Femur (tissue), 1 donor: Measurements from ENCODE around the gene NUP50.
"Not testable (repeated sequence)": the region's sequence is repeated elsewhere in the genome, so short reads cannot be mapped to it uniquely, and the experiment has no call there.

Source experiments
- DNase-seq: peaks from one replicate; pipeline ENCODE4 v3.0.0-alpha.2; 2017

NUP50 gene

DNA sequence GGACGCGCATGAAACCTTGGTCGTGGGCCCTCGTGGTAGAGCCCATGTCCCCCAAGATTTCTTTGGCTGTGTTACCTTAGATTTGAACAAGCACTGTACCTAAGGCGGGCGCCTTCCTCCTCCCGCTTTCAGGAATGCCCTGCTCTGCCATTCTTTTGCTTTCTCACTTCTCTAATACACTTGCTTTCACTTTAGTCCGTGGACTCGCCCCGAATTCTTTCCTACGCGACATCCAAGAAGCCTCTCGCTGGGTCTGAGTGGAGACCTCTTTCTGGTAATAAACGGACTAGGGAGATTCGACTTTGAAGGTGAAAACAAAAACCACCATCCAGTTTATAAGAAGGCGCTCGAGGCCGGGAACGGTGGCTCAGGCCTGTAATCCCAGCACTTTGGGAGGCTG lies 1.2 kb upstream of the NUP50 start:
- DNase-seq: no peak

DNA sequence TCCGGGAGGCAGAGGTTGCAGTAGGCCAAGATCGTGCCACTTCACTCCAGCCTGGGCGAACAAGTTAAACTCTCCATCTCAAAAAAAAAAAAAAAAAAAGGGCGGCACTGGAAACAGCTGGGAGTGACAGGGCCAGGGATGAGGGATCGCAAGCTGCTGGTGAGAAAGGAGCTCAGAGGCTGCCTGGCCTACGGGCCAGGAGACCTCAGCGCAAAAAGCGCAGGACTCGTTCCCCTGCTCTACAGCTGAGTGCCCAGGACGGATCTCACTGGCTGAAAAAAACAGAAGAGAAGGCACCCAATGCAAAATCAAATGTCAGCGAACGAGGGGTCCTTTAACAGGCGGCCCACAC lies 650 bp upstream of the NUP50 start:
- DNase-seq: no peak

DNA sequence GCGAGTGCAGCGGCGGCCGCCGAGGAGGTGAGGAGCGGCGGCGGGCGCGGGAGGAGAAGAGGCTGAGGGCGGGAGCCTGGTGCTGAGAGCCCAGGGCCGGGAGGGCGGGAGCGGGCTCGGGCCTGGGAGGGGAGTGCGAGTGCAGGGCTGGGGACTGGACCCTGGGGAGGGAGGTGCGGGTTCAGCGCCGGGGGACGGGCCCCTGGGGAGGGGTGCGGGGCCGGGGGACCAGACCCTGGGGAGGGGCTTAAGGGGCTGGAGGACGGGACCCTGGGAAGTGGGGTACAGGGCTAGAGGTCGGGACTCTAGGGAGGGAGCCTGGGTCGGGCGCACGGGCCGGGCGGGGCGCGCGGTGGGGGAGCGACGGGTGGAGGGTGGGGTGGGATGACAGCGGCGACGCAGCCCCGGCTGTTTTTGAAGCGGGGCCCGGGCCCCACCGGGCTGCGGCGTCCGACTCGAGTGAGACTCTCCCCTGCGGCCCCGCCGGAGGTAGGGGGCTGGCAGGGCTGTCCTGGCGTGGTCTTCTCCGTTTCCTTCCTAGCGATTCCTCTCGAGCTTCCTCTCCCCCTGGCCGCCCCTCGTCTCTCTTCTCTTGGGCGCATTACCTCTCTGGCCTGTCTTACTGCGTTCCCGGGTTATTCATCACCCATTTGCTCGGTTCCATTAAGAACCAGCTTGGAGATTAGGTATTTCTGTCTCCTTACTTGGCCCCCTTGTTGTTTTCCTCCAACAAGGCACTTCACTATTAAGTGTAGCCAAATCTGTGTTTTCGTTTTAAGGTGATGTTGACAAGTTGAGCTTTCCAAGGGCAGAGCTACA lies 754 bp downstream of the NUP50 start:
- DNase-seq: peak; percentile 40

DNA sequence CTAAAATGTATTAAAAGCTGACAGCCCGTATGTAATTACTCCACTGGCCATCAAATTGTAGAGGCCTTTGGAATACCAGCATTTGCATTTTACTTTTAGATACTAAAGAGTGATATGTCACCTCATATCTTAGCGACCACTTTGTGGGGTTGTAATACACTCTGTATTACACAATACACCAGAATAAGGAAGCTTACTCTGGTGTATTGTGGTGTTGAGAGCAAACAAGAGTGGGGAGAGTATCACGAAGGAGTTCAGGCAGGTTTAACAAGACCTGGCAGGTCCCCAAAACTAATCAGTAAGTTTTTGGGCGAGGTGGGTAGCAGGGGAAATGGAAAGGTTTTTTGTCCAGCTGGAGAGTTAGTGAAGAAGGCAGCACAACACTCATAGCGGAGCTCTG lies 3.2 kb downstream of the NUP50 start:
- DNase-seq: no peak

DNA sequence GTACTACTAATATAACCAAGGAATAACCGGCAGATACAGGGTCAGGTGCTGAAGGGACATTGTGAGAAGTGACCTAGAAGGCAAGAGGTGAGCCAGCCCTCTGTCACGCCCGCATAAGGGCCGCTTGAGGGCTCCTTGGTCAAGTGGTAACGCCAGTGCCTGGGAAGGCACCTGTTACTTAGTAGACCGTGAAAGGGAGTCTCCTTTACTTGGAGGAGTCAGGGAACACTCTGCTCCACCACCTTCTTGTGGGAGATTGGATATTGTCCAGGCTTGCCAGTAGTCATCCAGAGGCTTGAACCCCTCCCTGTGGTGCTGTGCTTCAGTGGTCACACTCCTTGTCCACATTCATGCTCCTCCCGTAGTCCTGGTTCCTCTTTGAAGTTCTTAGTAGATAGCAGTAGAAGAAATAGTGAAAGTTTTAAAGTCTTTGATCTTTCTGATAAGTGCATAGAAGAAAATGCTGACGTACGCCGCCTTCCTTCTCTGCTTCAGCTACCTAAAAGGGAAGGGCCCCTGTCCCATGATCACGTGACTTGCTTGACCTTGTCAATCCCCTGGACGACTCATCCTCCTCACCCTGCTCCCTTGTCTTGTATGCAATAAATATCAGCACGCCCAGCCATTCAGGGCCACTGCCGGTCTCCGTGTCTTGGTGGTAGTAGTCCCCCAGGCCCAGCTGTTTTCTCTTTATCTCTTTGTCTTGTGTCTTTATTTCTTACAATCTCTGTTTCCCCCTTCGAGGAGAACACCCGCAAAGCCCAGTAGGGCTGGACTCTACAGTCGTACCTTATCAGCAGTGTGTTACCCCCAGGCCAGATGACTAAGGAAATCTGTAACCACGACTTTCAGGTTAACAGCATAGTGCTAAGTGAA lies 6.1 kb downstream of the NUP50 start:
- no peak for DNase-seq

DNA sequence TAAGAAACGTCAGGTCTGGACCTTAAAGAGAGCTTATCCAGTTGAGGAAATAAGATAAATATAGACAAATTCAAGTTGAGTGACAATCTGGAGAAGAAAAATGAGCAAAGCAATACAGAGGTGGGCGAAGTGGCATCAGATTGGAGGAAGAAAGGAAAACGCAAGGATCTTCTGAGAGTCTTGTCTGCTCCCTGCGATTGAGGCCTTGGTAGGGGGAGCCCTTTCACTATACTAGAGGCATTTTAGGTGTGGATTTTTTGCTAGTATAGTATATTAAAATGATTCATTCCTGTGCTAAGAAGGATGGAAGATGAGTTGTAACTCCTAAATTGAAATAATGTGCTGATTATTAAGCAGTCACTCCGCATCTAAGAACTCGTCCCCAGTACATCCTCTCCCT lies 8.1 kb downstream of the NUP50 start:
- no peak for DNase-seq

DNA sequence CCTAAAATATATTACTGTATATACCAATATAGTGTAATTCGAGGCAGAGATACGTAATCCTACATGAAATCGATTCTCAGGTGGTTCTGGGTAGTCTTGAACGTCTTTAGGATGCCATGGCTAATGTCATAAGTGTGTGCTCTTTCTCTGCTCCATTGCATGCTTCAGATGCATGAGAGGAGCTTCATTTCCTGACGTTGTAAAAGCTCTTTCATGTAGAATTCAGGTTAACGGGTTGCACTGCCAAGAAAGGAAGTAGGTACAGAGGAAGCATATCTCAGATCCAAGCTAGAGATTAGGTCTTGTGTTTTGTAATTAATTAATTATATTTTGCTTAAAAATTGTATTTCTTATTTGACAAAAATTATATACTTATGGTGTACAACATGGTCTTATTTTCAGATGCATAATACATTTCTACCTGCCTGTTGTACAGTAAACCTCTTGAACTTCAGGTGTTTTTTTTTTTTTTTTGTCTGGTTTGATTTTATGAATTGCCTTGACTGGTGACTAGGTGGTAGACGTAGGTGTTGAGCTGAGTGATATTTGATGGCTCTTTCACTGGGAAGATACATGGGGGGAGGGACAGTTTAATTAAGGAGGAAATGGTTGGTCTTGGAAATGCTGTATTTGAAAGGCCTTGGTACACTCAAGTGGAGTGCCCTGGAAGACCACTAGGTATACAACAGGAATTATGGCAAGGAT lies 9.3 kb downstream of the NUP50 start:
- DNase-seq: no peak

DNA sequence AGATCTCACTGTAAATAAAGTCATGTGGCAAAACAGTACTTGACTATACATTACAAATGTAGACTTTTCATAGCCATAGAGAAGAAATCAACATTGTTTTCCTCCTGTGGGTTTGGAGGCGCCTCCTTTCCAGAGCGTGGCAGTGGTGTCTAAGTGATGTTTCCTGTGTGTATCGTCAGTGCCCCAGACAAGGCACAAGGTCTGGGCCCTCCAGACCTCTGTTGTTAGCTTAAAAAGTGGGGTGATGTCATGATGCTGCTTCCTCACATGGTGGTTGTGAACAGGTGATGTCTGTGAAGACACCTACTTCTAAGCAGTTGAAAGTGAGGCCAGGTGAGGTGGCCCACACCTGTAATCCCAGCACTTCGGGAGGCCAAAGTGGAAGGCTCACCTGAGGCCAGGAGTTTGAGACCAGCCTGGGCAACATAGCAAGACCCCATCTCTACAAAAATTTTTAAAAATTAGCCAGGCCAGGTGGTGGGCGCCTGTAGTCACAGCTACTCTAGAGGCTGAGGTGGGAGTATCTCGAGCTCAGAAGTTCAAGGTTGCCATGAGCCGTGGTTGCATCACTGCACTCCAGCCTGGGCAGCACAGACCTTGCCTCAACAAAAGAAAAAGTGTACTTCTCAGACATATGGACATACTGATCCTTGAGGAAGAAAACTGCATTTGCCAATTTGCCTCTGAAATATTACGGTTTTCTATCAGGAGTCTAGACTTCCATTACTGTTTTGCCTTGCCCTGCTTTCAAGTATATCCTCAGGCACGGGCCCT lies 15.7 kb downstream of the NUP50 start:
- DNase-seq: no peak

DNA sequence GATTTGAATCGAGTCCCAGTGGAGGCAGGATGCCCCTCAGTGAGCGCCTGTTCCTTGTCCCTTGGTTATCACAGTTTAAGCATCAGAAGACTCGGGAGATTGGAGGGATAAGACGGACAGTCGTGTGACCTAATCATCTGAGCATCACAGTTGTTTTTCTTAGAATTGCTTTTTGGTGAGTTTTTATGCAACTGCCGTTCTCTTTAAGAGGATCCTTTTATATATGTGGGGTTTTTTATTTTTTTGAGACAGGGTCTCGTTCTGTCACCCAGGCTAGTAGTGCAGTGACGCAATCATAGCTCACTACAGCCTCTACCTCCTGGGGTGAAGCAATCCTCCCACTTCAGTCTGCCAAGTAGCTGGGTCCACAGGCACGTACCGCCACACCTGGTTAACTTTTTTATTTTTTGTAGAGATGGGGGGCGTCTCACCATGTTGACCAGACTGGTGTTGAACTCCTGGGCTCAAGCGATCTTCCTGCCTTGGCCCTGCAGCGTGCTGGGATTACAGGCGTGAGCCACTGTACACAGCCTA lies 16.5 kb downstream of the NUP50 start:
- DNase-seq: no peak

DNA sequence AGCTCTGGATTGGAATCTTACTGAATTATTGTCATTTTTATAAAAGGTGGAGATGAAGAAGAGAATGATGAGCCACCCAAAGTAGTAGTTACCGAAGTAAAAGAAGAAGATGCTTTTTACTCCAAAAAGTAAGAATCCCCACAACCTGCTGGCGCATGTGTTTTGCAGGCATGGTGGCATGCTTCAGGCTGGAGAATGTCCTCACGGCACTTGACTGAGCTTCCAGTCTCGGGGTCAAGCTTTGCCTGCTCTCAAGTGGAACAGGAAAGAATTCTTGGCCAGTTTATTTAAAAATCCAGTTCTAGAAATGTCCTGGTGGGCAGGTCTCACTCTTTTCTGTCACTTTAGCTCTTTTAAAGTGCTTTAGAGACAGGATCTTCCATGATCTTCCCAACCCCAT lies 17.5 kb downstream of the NUP50 start:
- DNase-seq: no peak

DNA sequence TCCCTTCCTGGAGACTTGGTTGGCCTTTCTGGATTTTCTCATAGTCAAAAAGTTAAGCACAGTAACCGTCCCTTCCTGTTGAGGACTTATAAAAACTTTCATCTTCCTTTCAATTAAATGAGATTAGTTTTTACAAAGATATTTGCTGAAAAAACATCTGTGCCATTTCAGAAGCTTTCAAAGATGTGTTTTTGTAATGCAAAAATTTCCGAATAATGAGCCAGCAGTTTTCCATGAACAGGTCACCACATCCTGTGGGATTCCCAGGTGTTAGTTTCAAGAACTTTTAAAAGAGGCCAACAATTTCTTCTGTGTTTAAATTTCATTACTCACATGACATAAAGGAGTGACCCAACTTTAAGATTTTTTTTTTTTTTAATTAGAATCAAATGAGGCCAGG lies 18.0 kb downstream of the NUP50 start:
- no peak for DNase-seq

DNA sequence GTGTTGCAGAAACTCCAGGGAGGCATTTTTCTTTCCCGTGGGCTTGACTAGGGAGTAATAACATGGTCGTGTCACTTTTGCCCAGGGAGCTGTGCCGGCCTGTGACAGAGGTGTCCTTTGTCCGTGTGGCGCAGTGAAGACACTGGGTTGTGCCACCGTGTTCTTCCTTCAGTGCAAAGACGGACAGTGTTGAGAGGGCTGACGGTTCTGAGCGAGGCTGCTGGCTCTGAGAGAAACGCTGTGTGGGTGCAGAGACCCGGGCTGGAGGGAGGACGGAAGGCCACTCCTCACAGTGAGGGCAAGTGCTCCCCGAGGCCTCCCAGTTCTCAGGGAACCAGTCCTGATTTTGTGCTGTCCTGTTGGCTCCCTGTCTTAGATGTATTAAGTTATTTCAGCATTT lies 20.2 kb downstream of the NUP50 start:
- DNase-seq: no peak

DNA sequence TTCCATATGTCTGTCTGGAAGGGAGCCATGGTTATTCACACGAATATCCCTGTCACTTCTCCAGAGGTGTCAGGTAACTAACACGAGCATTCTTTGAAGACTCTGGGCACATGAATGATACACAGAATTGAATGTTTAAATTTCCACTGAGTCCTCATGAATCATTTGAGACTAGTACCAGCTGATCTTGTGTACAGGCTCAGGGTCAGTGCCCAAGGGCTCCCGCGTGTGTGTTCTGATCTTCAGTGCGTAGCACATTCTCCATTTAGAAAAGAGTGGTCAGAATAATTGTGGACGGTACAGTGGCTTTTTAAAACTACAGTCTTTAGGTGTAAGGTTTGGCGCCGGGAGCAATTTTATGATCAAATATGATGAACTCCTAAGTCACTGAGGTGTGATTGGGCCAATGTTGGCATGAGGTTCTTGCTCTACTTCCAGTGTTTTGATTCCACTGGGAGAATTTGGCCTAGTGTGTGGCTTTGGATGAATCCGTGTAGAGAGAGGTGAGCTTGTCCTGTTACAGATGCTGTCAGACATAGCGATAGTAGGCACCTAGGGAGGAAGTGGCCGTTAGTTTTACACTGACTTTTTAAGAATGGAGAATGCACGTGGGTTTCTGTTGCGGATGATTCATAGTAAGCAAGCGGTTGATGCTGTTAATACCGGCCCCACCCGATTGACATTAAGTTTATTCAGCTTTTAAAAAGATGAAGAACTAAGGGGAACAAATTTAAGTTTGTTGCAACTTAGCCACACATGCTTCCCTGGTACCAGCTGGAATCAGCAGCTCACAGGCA lies 22.2 kb downstream of the NUP50 start:
- no peak for DNase-seq

DNA sequence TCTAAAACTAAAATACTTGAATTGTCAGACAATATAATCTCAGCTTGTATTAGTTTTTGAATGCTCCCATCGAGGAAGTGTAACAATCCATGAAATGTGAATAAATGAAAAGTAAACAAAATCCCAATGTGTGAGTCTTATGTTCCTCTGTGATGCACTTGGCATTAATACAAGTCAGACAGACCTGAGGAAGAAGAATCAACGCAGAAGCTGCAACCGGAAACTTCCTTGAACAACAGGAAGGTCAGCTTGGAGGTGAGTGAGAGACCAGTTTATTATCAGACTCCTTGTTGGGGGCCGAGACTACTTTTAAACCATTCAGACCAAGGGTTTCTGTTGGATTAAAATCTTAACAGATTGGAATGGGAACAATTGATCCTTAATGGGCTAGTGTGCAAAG lies 24.2 kb downstream of the NUP50 start:
- DNase-seq: no peak

DNA sequence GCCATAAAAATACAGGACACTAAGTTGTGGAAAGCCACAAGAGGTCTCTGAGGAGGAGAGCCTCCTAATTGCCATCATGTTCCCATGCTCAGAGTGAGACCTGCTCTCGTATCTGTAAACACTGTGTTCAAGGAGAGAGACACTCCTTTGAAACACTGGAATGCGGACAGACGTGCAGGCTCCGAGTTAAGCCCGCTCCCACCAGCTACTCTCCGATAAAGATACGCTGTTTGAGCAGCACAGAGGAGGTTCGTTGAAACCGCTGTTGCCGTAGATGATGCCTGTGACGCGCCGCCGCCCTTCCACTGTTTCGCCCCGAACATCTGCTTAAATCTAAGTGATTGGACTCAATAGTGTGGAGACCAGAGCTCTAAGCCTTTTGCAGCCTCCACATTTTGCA lies 25.1 kb downstream of the NUP50 start:
- DNase-seq: no peak

DNA sequence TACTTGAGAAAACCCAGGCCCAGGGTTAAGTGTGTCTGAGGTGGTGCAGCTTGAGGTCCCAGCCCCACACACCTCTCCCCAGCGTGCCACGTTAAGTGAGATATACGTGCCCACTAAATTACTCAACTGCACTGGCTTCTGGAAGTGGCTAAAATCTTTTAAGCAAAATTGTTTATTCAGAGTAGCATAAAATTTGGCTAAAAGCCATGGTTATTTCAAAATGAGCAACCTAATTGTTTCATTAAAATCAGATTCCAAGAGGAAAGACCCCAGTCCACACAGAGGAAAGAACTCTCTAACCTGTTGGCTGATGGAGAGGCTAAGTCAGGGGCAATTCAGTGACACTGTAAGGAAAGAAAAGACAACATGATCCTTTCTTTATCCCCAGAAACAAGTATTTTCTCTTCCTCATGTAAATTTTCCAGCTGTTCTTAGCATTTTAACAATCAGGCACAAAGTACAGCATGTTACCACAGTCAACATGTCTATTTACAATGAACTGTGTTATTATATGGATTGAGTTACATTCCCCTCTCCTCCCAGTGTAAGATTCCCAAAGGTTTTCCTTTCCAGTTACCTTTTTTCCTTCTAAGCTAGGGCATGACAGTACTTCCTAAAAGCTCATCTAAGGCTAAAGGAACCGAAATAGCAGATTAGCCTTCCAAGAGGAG lies 26.6 kb downstream of the NUP50 start:
- no peak for DNase-seq

DNA sequence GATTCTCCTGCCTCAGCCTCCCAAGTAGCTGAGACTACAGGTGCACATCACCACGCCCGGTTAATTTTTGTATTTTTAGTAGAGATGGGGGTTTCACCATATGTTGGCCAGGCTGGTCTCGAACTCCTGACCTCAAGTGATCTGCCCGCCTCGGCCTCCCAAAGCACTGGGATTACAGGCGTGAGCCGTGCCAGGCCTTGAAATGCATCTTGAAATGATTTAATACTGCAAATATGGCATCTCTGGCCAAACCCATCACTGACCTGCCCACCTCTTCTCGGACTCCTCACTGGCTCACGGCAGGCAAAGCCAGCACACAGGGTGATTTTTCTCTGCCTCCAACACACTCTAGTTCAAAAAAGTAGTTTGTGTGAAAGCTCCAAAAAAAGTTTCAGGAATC lies 28.0 kb downstream of the NUP50 start:
- DNase-seq: not testable (repeated sequence)

DNA sequence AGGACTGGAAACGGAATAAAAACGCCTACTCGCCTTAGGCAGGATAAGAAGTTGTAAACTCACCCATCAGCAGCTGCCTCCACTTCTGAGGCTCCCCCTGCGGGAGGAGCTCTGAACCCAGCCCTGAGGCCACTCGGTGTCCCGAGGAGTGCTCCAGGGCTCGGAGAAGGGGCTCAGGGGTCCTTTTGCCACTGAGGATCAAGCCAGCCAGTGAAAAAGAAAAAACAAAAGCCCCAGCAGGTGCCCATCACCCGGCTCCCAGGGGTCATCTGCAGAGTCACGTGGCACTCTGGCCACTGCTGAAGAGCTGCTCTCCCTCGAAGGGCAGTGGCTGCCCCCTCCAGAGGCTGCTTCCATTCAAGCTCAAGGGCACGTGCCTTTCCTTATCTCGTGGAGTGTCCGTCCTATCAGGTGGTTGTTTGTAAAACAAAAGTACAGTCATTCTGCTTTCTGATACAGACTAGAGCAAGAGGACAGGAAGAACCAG lies 29.0 kb downstream of the NUP50 start:
- DNase-seq: no peak

DNA sequence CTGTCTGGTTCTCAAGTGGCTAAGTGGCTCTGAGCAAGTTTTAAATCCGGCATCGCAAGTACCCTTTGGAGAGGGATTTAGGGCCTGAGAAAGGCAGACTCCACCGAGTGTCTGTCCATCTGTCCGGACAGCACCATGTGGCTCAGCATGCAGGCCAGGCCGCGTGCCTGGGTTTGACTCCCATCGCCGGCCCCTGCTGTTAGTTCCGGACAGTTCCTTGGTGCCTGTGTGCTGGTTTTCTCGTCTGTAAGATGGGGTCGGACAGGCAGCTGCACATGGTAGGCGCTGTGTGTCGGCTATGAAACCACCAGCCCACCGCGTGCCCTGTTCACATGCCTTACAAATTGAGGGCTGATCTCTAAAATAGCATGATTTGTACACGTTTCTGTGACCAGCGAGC lies 31.0 kb downstream of the NUP50 start:
- DNase-seq: no peak

DNA sequence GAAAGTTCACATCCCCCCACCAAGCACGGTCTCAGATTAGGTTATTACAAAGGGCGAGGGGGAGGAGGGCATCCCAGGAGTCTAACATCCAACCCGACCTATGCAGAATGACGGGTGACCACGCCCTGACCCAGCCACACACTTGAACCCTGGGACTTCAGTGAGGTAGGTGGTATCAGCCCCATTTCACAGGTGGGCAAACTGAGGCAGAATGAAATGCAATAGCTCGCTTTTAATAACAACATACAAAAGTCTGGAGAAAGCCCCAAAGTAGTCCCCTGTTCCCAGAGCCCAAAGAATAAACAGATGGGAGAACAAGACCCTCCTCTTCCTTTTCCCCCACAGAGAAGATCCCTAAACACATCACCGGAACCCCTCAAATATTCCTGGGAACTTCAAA lies 31.9 kb downstream of the NUP50 start:
- no peak for DNase-seq

DNA sequence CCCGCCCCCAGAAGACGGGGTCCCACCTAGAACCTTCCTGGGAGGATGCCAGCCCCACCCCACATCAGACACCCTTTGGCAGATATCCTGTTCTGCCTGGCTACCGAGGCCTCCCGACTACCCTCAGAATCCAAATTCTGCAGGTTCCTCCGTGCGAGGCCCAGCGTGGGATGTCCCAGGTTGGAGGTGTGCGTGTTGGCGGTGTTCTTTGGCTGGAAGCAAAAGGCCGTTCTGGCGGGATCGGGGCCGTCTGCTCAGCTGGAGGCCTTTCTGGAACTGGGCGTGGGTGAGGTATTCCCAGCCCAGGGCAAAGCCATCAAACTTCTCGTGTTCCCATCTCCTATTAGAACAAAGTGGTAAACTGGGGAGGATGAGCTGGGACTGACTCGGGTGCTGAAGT lies 32.6 kb downstream of the NUP50 start:
- DNase-seq: no peak
